ENCODE data around the gene NTMT2.

NTMT2 gene

DNA sequence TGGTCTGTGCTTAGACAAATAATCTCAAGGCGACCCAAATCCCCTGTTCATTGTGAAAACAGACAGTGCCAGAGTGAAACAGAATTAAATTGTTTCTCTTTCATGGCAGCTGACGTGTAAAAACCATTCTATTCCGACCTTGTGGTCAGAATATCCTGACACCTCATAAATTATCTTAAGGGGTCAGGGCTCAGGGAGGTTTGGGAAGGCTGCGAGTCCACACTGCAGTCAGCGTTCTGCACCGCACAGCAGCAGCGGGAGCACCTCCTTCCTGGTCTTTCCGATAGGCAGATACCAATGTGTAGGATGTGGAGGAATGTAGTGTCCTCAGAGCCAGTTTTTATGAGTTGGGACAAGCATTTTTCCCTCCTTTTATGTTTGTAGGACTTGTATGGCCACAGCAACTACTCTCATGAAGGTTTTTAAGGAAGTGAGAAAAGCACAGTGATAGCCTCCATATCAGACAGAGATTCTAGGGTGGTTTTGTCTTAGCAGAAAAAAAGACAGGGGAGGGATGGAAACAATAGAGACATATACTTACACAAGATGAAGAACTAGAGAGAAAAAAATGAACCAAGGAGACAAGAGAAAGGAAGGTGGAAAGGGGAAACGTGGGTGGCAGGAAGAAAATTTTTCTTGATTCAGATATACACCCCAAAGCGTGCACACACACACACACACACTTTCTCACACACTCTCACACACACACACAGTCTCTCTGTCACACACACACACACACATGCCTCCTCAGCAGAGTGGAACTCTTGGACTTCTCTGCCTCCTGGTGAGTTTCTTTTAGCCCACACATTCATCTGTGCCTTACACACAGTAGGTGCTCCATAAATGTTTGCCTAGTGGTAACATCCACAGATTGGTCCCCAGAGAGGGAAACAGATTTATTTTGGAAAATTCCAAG is 68.6 kb downstream of the NTMT2 start:
- no peak for DNase-seq

DNA sequence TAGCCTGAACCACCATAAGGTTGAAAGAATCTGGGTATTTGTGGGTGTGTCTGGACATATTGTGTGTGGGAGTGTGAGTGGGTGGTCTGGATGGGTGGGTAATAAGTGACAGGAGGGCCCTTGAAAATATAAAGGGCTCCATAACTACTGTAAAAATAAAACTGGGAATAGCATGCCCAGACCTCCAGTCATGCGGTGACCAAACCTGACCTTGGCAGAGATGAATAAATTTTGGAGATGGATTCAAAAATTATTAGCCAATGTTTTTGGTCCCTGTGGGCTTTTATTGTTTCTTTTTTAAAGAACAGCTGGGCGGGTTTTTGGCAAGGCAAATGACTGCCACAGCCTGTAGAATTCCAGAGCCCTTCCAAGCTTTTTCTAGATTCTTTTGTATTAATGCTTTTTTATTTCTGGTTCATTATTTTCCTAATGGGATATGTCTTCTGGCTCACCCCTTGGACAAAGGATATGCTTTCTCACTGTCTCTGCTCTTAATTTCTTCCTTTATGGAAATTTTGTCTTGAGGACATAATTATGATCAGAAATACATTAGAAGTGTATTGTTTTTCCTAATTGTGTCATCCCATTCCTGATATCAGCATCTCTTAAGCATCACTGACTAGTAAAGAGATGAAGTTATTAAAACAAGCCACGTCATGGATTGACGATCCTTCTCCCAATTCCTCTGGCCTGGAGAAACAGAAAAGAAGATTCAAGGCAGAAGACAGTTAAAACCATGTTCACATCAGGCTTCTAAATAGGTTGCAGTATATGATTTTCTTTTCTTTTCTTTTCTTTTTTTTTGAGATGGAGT is 69.5 kb downstream of the NTMT2 start:
- no peak for DNase-seq

DNA sequence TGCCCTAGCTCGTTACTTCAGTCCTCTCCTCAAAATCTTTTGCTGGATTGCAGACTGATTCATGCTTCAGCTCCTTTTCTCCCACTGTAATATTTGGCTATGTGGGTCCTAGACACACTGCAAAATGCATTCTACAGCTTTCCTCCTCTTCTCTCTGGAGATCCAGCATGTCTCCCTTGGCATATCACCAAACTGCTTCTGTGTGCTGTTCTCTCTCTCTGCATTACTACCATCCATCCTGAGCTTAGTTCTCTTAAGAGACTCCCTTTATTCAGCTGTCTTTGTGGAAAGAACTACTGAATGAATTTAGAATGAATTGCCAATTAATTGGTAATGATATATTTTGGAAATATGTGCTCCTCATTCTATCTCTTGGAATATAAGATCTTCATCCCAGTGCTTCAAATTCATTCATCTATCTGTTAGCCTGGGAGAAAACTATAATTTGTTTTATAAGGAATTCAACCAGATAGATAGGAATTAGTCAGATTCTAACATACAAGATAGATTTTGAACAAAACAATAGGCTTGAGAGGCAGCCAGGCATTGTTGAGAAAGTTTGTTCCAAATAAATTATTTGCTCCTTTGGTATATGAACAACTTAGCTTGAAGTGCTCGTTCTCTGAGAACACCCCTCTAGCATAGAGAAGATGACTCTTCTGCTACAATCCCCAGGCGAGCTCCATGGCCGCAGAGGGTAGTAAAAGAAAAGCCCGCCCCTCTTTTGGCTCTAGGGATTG is 71.9 kb downstream of the NTMT2 start:
- no peak for DNase-seq

DNA sequence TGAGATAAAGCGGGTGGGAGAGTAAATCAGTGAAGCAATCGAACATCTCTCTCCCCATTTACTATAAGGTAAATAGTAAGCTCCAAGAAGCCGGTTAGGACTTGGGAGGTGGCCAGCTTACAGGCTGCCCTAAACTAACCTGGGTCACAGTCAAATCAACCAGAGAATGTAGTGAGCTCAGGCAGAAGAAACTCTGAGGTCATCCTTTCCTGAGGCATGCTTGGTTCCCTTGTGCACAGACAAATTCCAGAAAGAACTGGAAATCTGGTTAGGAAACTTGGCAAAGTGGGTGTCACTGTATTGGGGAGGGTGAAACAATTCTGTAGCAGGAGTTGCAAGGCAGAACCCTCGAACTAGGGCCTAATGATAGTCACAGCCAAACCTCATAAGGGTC is 72.5 kb downstream of the NTMT2 start:
- DNase-seq, result no peak
